ENCODE data around the gene RNF123.

The RNF123 gene

GRCh38 chr3:49729966-49730609 is 40.7 kb downstream of the RNF123 start:
- TF ChIP-seq YY1 (IDR thresholded peaks at IDR 0.05; ENCODE audit: low read depth) = no peak
- TF ChIP-seq EP300 (IDR thresholded peaks at IDR 0.05; ENCODE audit: borderline replicate concordance) = no peak
- no peak for TF ChIP-seq TCF12 (IDR thresholded peaks at IDR 0.05; ENCODE audit: low read depth)
- no peak for TF ChIP-seq TEAD4 (IDR thresholded peaks at IDR 0.05)
- no peak for TF ChIP-seq ZBTB7A (IDR thresholded peaks at IDR 0.05; ENCODE audit: low read depth)
- TF ChIP-seq USF1 (IDR thresholded peaks at IDR 0.05) = no peak
- no peak for TF ChIP-seq CEBPB (IDR thresholded peaks at IDR 0.05)
- no peak for TF ChIP-seq FOXM1 (IDR thresholded peaks at IDR 0.05; ENCODE audit: borderline replicate concordance, low read depth)
- no peak for TF ChIP-seq TAF1 (IDR thresholded peaks at IDR 0.05; ENCODE audit: low read depth)
- no peak for TF ChIP-seq MAX (IDR thresholded peaks at IDR 0.05)
- no peak for TF ChIP-seq REST (IDR thresholded peaks at IDR 0.05; ENCODE audit: low read depth)
- TF ChIP-seq EGR1 (IDR thresholded peaks at IDR 0.05) = no peak
- TF ChIP-seq RAD21 (IDR thresholded peaks at IDR 0.05; ENCODE audit: low read depth) = no peak
- TF ChIP-seq NFIC (IDR thresholded peaks at IDR 0.05) = no peak
- TF ChIP-seq CREB1 (IDR thresholded peaks at IDR 0.05; ENCODE audit: low read depth) = no peak

- TF ChIP-seq RAD21 (IDR thresholded peaks at IDR 0.05; ENCODE audit: low read depth) (no peak), REST (IDR thresholded peaks at IDR 0.05; ENCODE audit: low read depth) (no peak), ZBTB7A (IDR thresholded peaks at IDR 0.05; ENCODE audit: low read depth) (no peak)
Observed at GRCh38 chr3:49732597-49732996, 43.2 kb downstream of the RNF123 start.

- TF ChIP-seq FOXM1 (IDR thresholded peaks at IDR 0.05; ENCODE audit: borderline replicate concordance, low read depth) = no peak
- no peak for TF ChIP-seq USF1 (IDR thresholded peaks at IDR 0.05)
- no peak for TF ChIP-seq EP300 (IDR thresholded peaks at IDR 0.05; ENCODE audit: borderline replicate concordance)
- TF ChIP-seq EGR1 (IDR thresholded peaks at IDR 0.05) = no peak
- TF ChIP-seq REST (IDR thresholded peaks at IDR 0.05; ENCODE audit: low read depth) = no peak
- no peak for TF ChIP-seq RAD21 (IDR thresholded peaks at IDR 0.05; ENCODE audit: low read depth)
- no peak for TF ChIP-seq CEBPB (IDR thresholded peaks at IDR 0.05)
- no peak for TF ChIP-seq TCF12 (IDR thresholded peaks at IDR 0.05; ENCODE audit: low read depth)
- no peak for TF ChIP-seq YY1 (IDR thresholded peaks at IDR 0.05; ENCODE audit: low read depth)
- no peak for TF ChIP-seq ZBTB7A (IDR thresholded peaks at IDR 0.05; ENCODE audit: low read depth)
- no peak for TF ChIP-seq NFIC (IDR thresholded peaks at IDR 0.05)
- no peak for TF ChIP-seq MAX (IDR thresholded peaks at IDR 0.05)
- no peak for TF ChIP-seq CREB1 (IDR thresholded peaks at IDR 0.05; ENCODE audit: low read depth)
- no peak for TF ChIP-seq TEAD4 (IDR thresholded peaks at IDR 0.05)
- no peak for TF ChIP-seq TAF1 (IDR thresholded peaks at IDR 0.05; ENCODE audit: low read depth)
Observed at GRCh38 chr3:49733551-49733950, 44.2 kb downstream of the RNF123 start.

GRCh38 chr3:49734752-49735151 is 45.4 kb downstream of the RNF123 start:
- no peak for TF ChIP-seq FOXM1 (IDR thresholded peaks at IDR 0.05; ENCODE audit: borderline replicate concordance, low read depth)

All from Ishikawa (cell line).